Keratinocyte (primary cell): ENCODE data around the gene REG3A. TPM values are rescaled to one million over a fixed set of nuclear protein-coding genes. Genes with fewer than 3 reads are reported as not detected.

Source experiments
- DNase-seq: peaks from one replicate; pipeline ENCODE4 v3.0.0-alpha.2; 2011; ENCODE audit warnings: low read depth, missing footprints, low spot score
- FAIRE-seq: peaks from 2 replicates; lab custom pipeline; 2011; peaks lifted over from hg19 to GRCh38; lab: Jason Lieb, UNC
- H2AFZ ChIP-seq: 2 replicates; pipeline ENCODE4 v1.6.0; 2012; ENCODE audit warnings: low read length, control low read depth, inconsistent platforms; ENCODE audit not compliant: control insufficient read depth
- H3K27ac ChIP-seq: 2 replicates; pipeline ENCODE4 v1.5.1; 2011; ENCODE audit warnings: low read length; ENCODE audit not compliant: control insufficient read depth, insufficient read depth
- H3K27me3 ChIP-seq: 3 replicates; pipeline ENCODE4 v1.6.0; 2011; ENCODE audit warnings: low read length; ENCODE audit not compliant: control insufficient read depth, insufficient read depth; ENCODE audit errors: extremely low read depth
- H3K36me3 ChIP-seq, 2 experiments: 2 replicates in 1 of 2; 3 replicates in 1 of 2; pipeline ENCODE4 v1.5.1; 2011; ENCODE audit warnings: low read length in 2 of 2, mild to moderate bottlenecking in 1 of 2; ENCODE audit not compliant: control insufficient read depth in 2 of 2, insufficient read depth in 2 of 2; ENCODE audit errors: extremely low read depth in 1 of 2
- H3K4me1 ChIP-seq: 3 replicates; pipeline ENCODE4 v1.5.1; 2011; ENCODE audit warnings: low read length; ENCODE audit not compliant: control insufficient read depth, insufficient read depth; ENCODE audit errors: extremely low read depth
- H3K4me2 ChIP-seq: 3 replicates; pipeline ENCODE4 v1.6.0; 2011; ENCODE audit warnings: low read depth, low read length; ENCODE audit not compliant: control insufficient read depth, insufficient read depth; ENCODE audit errors: extremely low read depth
- H3K4me3 ChIP-seq, 3 experiments: fragments of 200-600 bp in 1 of 3; sonication (generic) in 1 of 3; 2 replicates in 2 of 3; 3 replicates in 1 of 3; pipeline ENCODE4 v1.5.1; 2011 to 2016; ENCODE audit warnings: low read length in 3 of 3, mild to moderate bottlenecking in 3 of 3, control low read depth in 2 of 3, inconsistent platforms in 1 of 3, low read depth in 1 of 3, mixed read lengths in 1 of 3, mixed run types in 1 of 3, moderate library complexity in 1 of 3; ENCODE audit not compliant: control insufficient read depth in 2 of 3, insufficient read depth in 2 of 3; ENCODE audit errors: extremely low read depth in 1 of 3
- H3K79me2 ChIP-seq: 2 replicates; pipeline ENCODE4 v1.6.0; 2012; ENCODE audit warnings: low read length; ENCODE audit not compliant: control insufficient read depth, insufficient read depth
- H3K9ac ChIP-seq: 3 replicates; pipeline ENCODE4 v1.6.0; 2011; ENCODE audit warnings: low read length; ENCODE audit not compliant: control insufficient read depth, insufficient read depth; ENCODE audit errors: extremely low read depth
- H3K9me1 ChIP-seq: 3 replicates; pipeline ENCODE4 v1.6.0; 2011; ENCODE audit warnings: low read length; ENCODE audit not compliant: control insufficient read depth, insufficient read depth; ENCODE audit errors: extremely low read depth
- H3K9me3 ChIP-seq: 2 replicates; pipeline ENCODE4 v1.5.1; 2012; ENCODE audit warnings: low read depth, low read length; ENCODE audit not compliant: control insufficient read depth
- H4K20me1 ChIP-seq: 3 replicates; pipeline ENCODE4 v1.6.0; 2011; ENCODE audit warnings: low read length; ENCODE audit not compliant: control insufficient read depth, insufficient read depth; ENCODE audit errors: extremely low read depth
- EZH2 ChIP-seq: IDR thresholded peaks from one replicate; pipeline ENCODE4 v1.6.1; 2012; ENCODE audit warnings: inconsistent platforms, mild to moderate bottlenecking, low read length, moderate library complexity
- dilution Hi-C: fragments of 300-500 bp; cut with MboI; formaldehyde crosslinking; loops from one replicate; pipeline ENCODE4 v1.7.0; 2020; ENCODE audit warnings: low sequenced_read_pairs; ENCODE audit not compliant: extremely low pct_ligation_motif_present
- polyA plus RNA-seq, 5 experiments: library from polyadenylated mRNA; depleted of rRNA in 3 of 5; stranded (reverse) in 3 of 5; stranded (forward) in 1 of 5; unstranded in 1 of 5; fragments of >200 nt; gene quantifications; 1 replicate in 1 of 5; 2 replicates in 3 of 5; 3 replicates in 1 of 5; pipeline versions ENCODE4 v1.2.1 to v1.2.3, GENCODE V29; 2011 to 2012; ENCODE audit warnings: missing spikeins in 2 of 5, low read depth in 1 of 5, low replicate concordance in 1 of 5
- TF ChIP-seq, protein P1 (sequence below), 3 experiments: IDR thresholded peaks in 1 of 3; conservative IDR thresholded peaks in 1 of 3; optimal IDR thresholded peaks in 1 of 3; 2 replicates in 2 of 3; 3 replicates in 1 of 3; pipeline versions ENCODE3 to v1.5.1; 2011; ENCODE audit warnings: low read length in 3 of 3, mild to moderate bottlenecking in 3 of 3, moderate library complexity in 2 of 3, control low read depth in 1 of 3, inconsistent platforms in 1 of 3; ENCODE audit not compliant: insufficient read depth in 2 of 3; ENCODE audit errors: extremely low read depth in 1 of 3

The REG3A gene
- polyA plus RNA-seq, 1 donor (not counting 4 experiments of a cell fraction or from before 2014, with no cell fraction given), result not detected

DNA sequence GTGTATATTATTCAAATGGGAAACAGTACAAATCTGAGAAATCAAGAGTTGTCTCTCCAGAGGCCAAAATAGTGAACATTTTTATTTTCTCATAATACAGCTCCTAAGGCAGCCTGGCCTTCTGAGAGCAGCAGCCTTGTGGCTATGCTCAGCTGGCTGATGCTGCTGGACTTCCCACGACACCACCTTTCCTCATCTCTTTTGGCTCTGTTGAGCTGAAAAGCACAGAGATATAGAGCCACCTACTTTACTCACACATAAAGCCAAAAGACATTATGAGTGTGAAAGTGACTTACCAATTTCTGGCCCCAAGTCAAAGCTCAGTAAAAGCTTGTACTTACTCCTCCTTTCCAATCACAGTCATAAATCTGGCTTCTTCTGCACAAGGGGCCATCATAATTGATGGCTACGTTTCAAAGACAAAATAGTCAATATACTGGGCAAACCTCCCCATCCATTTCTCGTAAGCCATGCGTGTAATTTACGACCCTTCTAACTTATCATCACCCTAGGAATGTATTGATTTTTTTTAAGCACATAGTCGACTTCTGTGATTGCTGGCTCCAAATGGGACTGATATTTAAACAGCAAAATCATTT lies 18.6 kb upstream of the REG3A start:
- DNase-seq, result no peak
- no peaks in the 10 kb centered on the region for H3K4me1 ChIP-seq
- H3K4me2 ChIP-seq, result no peak overlapping the region
- FAIRE-seq, result no peak
- H3K9me1 ChIP-seq, result no peaks in the 10 kb centered on the region
- dilution Hi-C loops, result no loop called here
- H3K27ac ChIP-seq, result no peak overlapping the region
- no peaks in the 10 kb centered on the region for H3K36me3 ChIP-seq
- no peaks in the 10 kb centered on the region for H3K9me3 ChIP-seq
- no peak overlapping the region for H3K4me3 ChIP-seq
- H3K27me3 ChIP-seq, result no peaks in the 10 kb centered on the region
- no peaks in the 10 kb centered on the region for H3K79me2 ChIP-seq
- no peaks in the 10 kb centered on the region for H4K20me1 ChIP-seq
- TF ChIP-seq, protein P1, sequence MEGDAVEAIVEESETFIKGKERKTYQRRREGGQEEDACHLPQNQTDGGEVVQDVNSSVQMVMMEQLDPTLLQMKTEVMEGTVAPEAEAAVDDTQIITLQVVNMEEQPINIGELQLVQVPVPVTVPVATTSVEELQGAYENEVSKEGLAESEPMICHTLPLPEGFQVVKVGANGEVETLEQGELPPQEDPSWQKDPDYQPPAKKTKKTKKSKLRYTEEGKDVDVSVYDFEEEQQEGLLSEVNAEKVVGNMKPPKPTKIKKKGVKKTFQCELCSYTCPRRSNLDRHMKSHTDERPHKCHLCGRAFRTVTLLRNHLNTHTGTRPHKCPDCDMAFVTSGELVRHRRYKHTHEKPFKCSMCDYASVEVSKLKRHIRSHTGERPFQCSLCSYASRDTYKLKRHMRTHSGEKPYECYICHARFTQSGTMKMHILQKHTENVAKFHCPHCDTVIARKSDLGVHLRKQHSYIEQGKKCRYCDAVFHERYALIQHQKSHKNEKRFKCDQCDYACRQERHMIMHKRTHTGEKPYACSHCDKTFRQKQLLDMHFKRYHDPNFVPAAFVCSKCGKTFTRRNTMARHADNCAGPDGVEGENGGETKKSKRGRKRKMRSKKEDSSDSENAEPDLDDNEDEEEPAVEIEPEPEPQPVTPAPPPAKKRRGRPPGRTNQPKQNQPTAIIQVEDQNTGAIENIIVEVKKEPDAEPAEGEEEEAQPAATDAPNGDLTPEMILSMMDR (optimal IDR thresholded peaks at IDR 0.05 in 1 of 3, IDR thresholded peaks at IDR 0.05 in 1 of 3, conservative IDR thresholded peaks at IDR 0.05 in 1 of 3; ENCODE audit: extremely low read depth in 1 of 3, insufficient read depth in 2 of 3, low read length in 3 of 3), result no peak
- TF ChIP-seq EZH2, result no peak
- no peak overlapping the region for H2AFZ ChIP-seq
- no peak overlapping the region for H3K9ac ChIP-seq

DNA sequence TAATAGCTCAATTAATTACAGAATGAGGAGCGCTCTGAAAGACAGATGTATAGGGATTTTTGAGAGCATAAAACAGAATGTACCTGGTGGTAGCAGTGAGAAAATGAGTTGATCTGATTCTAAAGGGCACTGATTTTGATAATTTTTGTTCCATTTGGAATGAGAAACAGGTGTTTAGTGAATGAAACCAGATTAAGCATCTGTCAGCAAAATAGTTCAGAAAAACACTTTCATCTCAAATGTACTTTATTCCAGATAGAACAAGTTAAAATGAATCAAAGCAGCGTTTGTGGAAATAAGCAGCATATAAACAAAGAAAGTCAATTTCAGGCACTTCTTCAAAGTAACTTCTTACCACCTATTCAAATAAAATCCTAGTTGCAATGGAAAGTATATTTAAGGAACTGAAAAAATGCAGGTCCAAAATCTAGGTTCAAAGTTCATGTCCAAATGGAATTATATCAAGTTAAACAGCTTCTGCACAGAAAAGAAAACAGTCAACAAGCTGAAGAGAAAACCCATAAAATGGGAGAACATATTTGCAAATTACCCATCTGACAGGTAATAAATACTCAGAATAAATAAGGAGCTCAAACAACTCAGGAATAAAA lies 11.9 kb upstream of the REG3A start:
- no peak overlapping the region for H3K4me2 ChIP-seq
- FAIRE-seq (no peak), DNase-seq (no peak)
- TF ChIP-seq, protein P1 (optimal IDR thresholded peaks at IDR 0.05 in 1 of 3, IDR thresholded peaks at IDR 0.05 in 1 of 3, conservative IDR thresholded peaks at IDR 0.05 in 1 of 3; ENCODE audit: extremely low read depth in 1 of 3, insufficient read depth in 2 of 3, low read length in 3 of 3), result no peak
- TF ChIP-seq EZH2, result no peak
- no peaks in the 10 kb centered on the region for H3K79me2 ChIP-seq
- no peaks in the 10 kb centered on the region for H3K27me3 ChIP-seq
- H3K9me3 ChIP-seq, result no peaks in the 10 kb centered on the region
- H3K27ac ChIP-seq, result no peak overlapping the region
- H3K9me1 ChIP-seq, result no peaks in the 10 kb centered on the region
- H2AFZ ChIP-seq, result no peak overlapping the region
- no peak overlapping the region for H3K4me3 ChIP-seq
- H4K20me1 ChIP-seq, result no peaks in the 10 kb centered on the region
- dilution Hi-C loops, result no loop called here
- no peak overlapping the region for H3K9ac ChIP-seq
- no peaks in the 10 kb centered on the region for H3K36me3 ChIP-seq
- no peaks in the 10 kb centered on the region for H3K4me1 ChIP-seq
